ENCODE data around the gene SLC47A1.

GRCh38 chr17:19537111-19537510 is 3.5 kb downstream of the SLC47A1 start:
- TF ChIP-seq POLR2A (IDR thresholded peaks at IDR 0.05; ENCODE audit: low read length) (no peak), GATA1 (IDR thresholded peaks at IDR 0.05; ENCODE audit: low read depth, low read length) (no peak)
